ENCODE results near the gene FICD. TPM values are rescaled to one million over a fixed set of nuclear protein-coding genes. Genes with fewer than 3 reads are reported as not detected.

FICD gene
- total and polyA plus RNA-seq, 9 of the 15 experiments (the other 6 are each of a cell fraction or from before 2014, with no cell fraction given): 0.88 to 4.5 (median 1.9) TPM

DNA sequence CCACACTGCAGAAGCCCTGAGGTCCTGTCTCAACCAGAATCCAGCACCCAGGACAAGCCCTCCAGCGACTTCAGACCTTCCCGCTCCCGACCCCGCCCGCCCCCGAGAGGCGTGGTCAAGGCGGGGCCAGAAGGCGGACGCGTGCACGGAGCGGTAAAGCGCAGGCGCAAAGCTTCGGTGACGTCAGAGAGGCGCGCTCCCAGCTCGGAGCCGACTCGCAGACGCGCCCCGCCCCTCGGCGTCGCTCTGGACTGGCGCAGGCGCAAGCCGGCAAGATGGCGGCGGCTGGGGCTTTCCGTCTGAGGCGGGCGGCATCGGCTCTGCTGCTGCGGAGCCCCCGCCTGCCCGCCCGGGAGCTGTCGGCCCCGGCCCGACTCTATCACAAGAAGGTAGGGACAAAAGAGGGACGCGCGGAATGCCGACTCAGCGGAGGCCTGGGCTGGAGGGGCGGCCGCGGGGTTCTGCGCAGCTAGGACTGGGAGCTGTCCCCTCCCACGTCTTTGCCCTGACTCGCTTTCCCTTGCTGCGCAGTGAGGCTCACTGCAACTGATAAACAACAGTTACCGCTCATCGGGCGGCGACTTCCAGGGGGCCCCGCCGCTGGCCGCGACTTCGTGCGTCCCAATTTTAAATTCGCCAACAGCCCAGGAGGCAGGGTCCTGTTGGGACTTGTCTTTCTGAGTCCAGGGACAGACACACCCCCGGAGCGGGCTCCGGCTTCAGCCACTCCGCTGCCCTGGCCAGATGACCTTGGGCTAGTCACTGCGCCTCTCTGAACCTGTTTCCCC is 47.5 kb downstream of the FICD start, which contains the start of gene ISCU (continued):
- no peak for TF ChIP-seq CUX1 (CRISPR knock-in tag; IDR thresholded peaks at IDR 0.05)
- TF ChIP-seq ZNF121 (CRISPR knock-in tag; conservative IDR thresholded peaks at IDR 0.05): no peak
- TF ChIP-seq KDM2B (CRISPR knock-in tag; IDR thresholded peaks at IDR 0.05): 0 out of 2 replicates have a peak, but pooled peaks have one; percentile 19
- TF ChIP-seq CC2D1A (IDR thresholded peaks at IDR 0.05): no peak
- TF ChIP-seq FOXJ2 (tag; IDR thresholded peaks at IDR 0.05): no peak
- TF ChIP-seq FOXK2 (conservative IDR thresholded peaks at IDR 0.05 in 1 of 2, IDR thresholded peaks at IDR 0.05 in 1 of 2; ENCODE audit: low read depth in 2 of 2): 0 out of 4 replicates have a peak, but pooled peaks of 1 of the 2 experiments have one; percentile 14
- peak; percentile 94 for TF ChIP-seq PHF8 (IDR thresholded peaks at IDR 0.05; ENCODE audit: borderline replicate concordance, low read length)
- TF ChIP-seq HNRNPK (IDR thresholded peaks at IDR 0.05; ENCODE audit: low read depth, low read length, poor library complexity, severe bottlenecking): no peak
- TF ChIP-seq FOXM1 (IDR thresholded peaks at IDR 0.05; ENCODE audit: low read depth): no peak
- TF ChIP-seq FOXM1 (CRISPR knock-in tag; IDR thresholded peaks at IDR 0.05; ENCODE audit: low read depth): no peak
- TF ChIP-seq KLF10 (CRISPR knock-in tag; IDR thresholded peaks at IDR 0.05): no peak
- TF ChIP-seq HIVEP1 (CRISPR knock-in tag; IDR thresholded peaks at IDR 0.05): no peak
- TF ChIP-seq, protein P1, sequence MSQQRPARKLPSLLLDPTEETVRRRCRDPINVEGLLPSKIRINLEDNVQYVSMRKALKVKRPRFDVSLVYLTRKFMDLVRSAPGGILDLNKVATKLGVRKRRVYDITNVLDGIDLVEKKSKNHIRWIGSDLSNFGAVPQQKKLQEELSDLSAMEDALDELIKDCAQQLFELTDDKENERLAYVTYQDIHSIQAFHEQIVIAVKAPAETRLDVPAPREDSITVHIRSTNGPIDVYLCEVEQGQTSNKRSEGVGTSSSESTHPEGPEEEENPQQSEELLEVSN (IDR thresholded peaks at IDR 0.05; ENCODE audit: borderline replicate concordance in 1 of 2, extremely low read depth in 1 of 2, insufficient read depth in 1 of 2, insufficient read length in 1 of 2, low read depth in 1 of 2, low read length in 1 of 2, poor library complexity in 1 of 2, severe bottlenecking in 1 of 2): peak in 1 of 2 experiments; percentile 74
- TF ChIP-seq ZNF76 (CRISPR knock-in tag; IDR thresholded peaks at IDR 0.05; ENCODE audit: borderline replicate concordance): no peak
- peak in 1 of 2 experiments; percentile 72; a peak in 1 of 4 replicates for TF ChIP-seq CSDE1 (IDR thresholded peaks at IDR 0.05)
- TF ChIP-seq FIP1L1 (IDR thresholded peaks at IDR 0.05; ENCODE audit: low read depth, low read length, poor library complexity, severe bottlenecking): peak; percentile 83
- TF ChIP-seq ZNF644 (tag; IDR thresholded peaks at IDR 0.05; ENCODE audit: low read depth): no peak
- no peak for TF ChIP-seq SP2 (IDR thresholded peaks at IDR 0.05; ENCODE audit: extremely low read depth, low read depth, low read length, poor library complexity, severe bottlenecking)
- TF ChIP-seq RHOXF2B (CRISPR knock-in tag; conservative IDR thresholded peaks at IDR 0.05): no peak

All from K562 (cell line).